HCT116 (cell line): ENCODE measurements around the gene DLG2. TPM values are rescaled to one million over a fixed set of nuclear protein-coding genes. Genes with fewer than 3 reads are reported as not detected.

Experiments used
- ATAC-seq: fragments of 200-7000 bp; cut with Tn5 transposase; 2 replicates; pipeline ENCODE4 v1.9.1; 2020; ENCODE audit warnings: mild to moderate bottlenecking, moderate library complexity
- BruUV-seq: library from RNA; stranded (reverse); fragments of 400-500 nt; replicated peaks from 2 replicates; lab custom pipeline; 2021; lab: Mats Ljungman, UMichigan
- CTCF ChIA-PET: fragments of 300-600 bp; sonication (Branson Sonifier 250); formaldehyde crosslinking; loops from one replicate; lab custom pipeline; 2021; ENCODE audit warnings: antibody characterized with exemption; lab: Charles Lee
- POLR2A ChIA-PET: fragments of 300-600, 350-600 bp; sonication (Branson Sonifier 250); formaldehyde crosslinking; loops from one replicate; lab custom pipeline; 2021; ENCODE audit warnings: antibody characterized with exemption; lab: Charles Lee
- RAD21 ChIA-PET, 2 experiments: fragments of 300-600 bp; sonication (Branson Sonifier 250); formaldehyde crosslinking; loops; one replicate each; lab custom pipeline; 2023; ENCODE audit warnings: low total read pairs in 2 of 2; ENCODE audit not compliant: uncharacterized antibody in 2 of 2, unreplicated experiment in 2 of 2, low non-redundant PET in 1 of 2; lab: Charles Lee
- DNase-seq: peaks from one replicate; pipeline ENCODE4 v3.0.0-alpha.2; 2010; ENCODE audit warnings: low read depth, low spot score
- H2AFZ ChIP-seq: fragments of 200-600 bp; shearing (Covaris generic), sonication (generic); 2 replicates; pipeline ENCODE4 v1.6.1; 2017; ENCODE audit warnings: low read depth, mixed run types, mixed read lengths, antibody characterized with exemption, low read length; ENCODE audit not compliant: poor library complexity, severe bottlenecking
- H3K27ac ChIP-seq: 2 replicates; pipeline ENCODE4 v1.5.1; 2012; ENCODE audit warnings: low read depth, low read length
- H3K27me3 ChIP-seq: fragments of 200-600 bp; sonication (generic); 2 replicates; pipeline ENCODE4 v1.6.1; 2016; ENCODE audit warnings: mixed run types, low read length, mixed read lengths; ENCODE audit not compliant: insufficient read depth
- H3K36me3 ChIP-seq, 2 experiments: fragments of 200-500 bp in 1 of 2; fragments of 200-600 bp in 1 of 2; sonication (Bioruptor generic) in 1 of 2; sonication (generic) in 1 of 2; 2 replicates each; pipeline versions ENCODE4 v1.5.1 to v1.6.1; 2014 to 2016; ENCODE audit warnings: low read length in 2 of 2, inconsistent platforms in 1 of 2, mixed read lengths in 1 of 2, mixed run types in 1 of 2; ENCODE audit not compliant: insufficient read depth in 2 of 2, control insufficient read depth in 1 of 2
- H3K4me1 ChIP-seq, 2 experiments: fragments of 200-600 bp in 1 of 2; sonication (generic) in 1 of 2; 2 replicates each; pipeline versions ENCODE4 v1.5.1 to v1.6.1; 2012 to 2017; ENCODE audit warnings: low read length in 2 of 2, inconsistent platforms in 1 of 2, mild to moderate bottlenecking in 1 of 2, mixed read lengths in 1 of 2, mixed run types in 1 of 2, moderate library complexity in 1 of 2; ENCODE audit not compliant: insufficient read depth in 2 of 2, control insufficient read depth in 1 of 2
- H3K4me2 ChIP-seq: fragments of 200-600 bp; sonication (generic); 2 replicates; pipeline ENCODE4 v1.6.1; 2017; ENCODE audit warnings: mixed run types, low read length, mixed read lengths
- H3K4me3 ChIP-seq, 2 experiments: fragments of 200-600 bp in 1 of 2; sonication (generic) in 1 of 2; replicated peaks in 1 of 2; 2 replicates each; pipeline ENCODE4 v1.5.1; 2011 to 2016; ENCODE audit warnings: low read length in 2 of 2, control low read depth in 1 of 2, low read depth in 1 of 2, mild to moderate bottlenecking in 1 of 2, mixed read lengths in 1 of 2, mixed run types in 1 of 2
- H3K79me2 ChIP-seq: fragments of 200-600 bp; sonication (generic); 2 replicates; pipeline ENCODE4 v1.6.1; 2017; ENCODE audit warnings: mild to moderate bottlenecking, mixed run types, low read length, moderate library complexity, mixed read lengths; ENCODE audit not compliant: insufficient read depth
- H3K9ac ChIP-seq: fragments of 200-600 bp; sonication (generic); 2 replicates; pipeline ENCODE4 v1.6.1; 2016; ENCODE audit warnings: low read length, mixed read lengths
- H3K9me2 ChIP-seq: fragments of 200-600 bp; sonication (generic), shearing (Covaris generic); 2 replicates; pipeline ENCODE4 v1.6.1; 2017; ENCODE audit warnings: mixed run types, mild to moderate bottlenecking, moderate library complexity; ENCODE audit not compliant: insufficient read depth
- H3K9me3 ChIP-seq, 2 experiments: fragments of 200-500 bp in 1 of 2; fragments of 200-600 bp in 1 of 2; sonication (Bioruptor generic) in 1 of 2; sonication (generic) in 1 of 2; 2 replicates each; pipeline ENCODE4 v1.6.1; 2014 to 2017; ENCODE audit warnings: low read length in 2 of 2, mixed read lengths in 2 of 2, inconsistent platforms in 1 of 2, low read depth in 1 of 2, mild to moderate bottlenecking in 1 of 2, mixed run types in 1 of 2, moderate library complexity in 1 of 2; ENCODE audit not compliant: control insufficient read depth in 1 of 2, insufficient read depth in 1 of 2
- H4K20me1 ChIP-seq: fragments of 200-600 bp; sonication (generic), shearing (Covaris generic); 2 replicates; pipeline ENCODE4 v1.6.1; 2017; ENCODE audit warnings: mixed run types, mild to moderate bottlenecking, moderate library complexity; ENCODE audit not compliant: insufficient read depth
- CBX3 ChIP-seq: IDR thresholded peaks from 2 replicates; pipeline ENCODE4 v1.6.1; 2012; ENCODE audit warnings: low read depth
- CEBPB ChIP-seq: IDR thresholded peaks from 2 replicates; pipeline ENCODE4 v1.6.1; 2012; ENCODE audit warnings: low read depth
- EGR1 ChIP-seq: IDR thresholded peaks from 2 replicates; pipeline ENCODE4 v1.6.1; 2012; ENCODE audit warnings: low read depth
- ELF1 ChIP-seq: IDR thresholded peaks from 2 replicates; pipeline ENCODE4 v1.6.1; 2012; ENCODE audit warnings: low read depth, borderline replicate concordance
- EZH2 ChIP-seq: fragments of 200-600 bp; sonication (generic); IDR thresholded peaks from 2 replicates; pipeline ENCODE4 v1.6.1; 2017; ENCODE audit warnings: antibody characterized with exemption, mixed run types
- EZH2phosphoT487 ChIP-seq: fragments of 200-600 bp; IDR thresholded peaks from 2 replicates; pipeline ENCODE4 v1.6.1; 2018; ENCODE audit warnings: antibody characterized with exemption, borderline replicate concordance
- FOSL1 ChIP-seq: IDR thresholded peaks from 2 replicates; pipeline ENCODE4 v1.6.1; 2012; ENCODE audit warnings: low read depth
- JUND ChIP-seq: IDR thresholded peaks from 2 replicates; pipeline ENCODE4 v1.6.1; 2012
- POLR2A ChIP-seq: IDR thresholded peaks from 2 replicates; pipeline ENCODE4 v1.7.0; 2011; ENCODE audit warnings: borderline replicate concordance; ENCODE audit not compliant: insufficient read depth, insufficient read length; ENCODE audit errors: extremely low read depth
- TCF7L2 ChIP-seq: IDR thresholded peaks from 2 replicates; pipeline ENCODE4 v1.7.0; 2011; ENCODE audit warnings: borderline replicate concordance, inconsistent platforms; ENCODE audit not compliant: insufficient read depth, insufficient read length; ENCODE audit errors: extremely low read depth
- YY1 ChIP-seq: IDR thresholded peaks from 2 replicates; pipeline ENCODE4 v1.6.1; 2011; ENCODE audit warnings: low read length, low read depth, moderate library complexity, mild to moderate bottlenecking; ENCODE audit not compliant: insufficient replicate concordance; ENCODE audit errors: extremely low read depth
- ZFX ChIP-seq: fragments of 450-650 bp; IDR thresholded peaks from 2 replicates; pipeline ENCODE4 v1.6.1; 2017
- ZNF274 ChIP-seq: fragments of 200-500 bp; sonication (Bioruptor generic); IDR thresholded peaks from 2 replicates; pipeline ENCODE4 v1.6.1; 2014; ENCODE audit warnings: mild to moderate bottlenecking, low read depth, low read length, inconsistent platforms
- intact Hi-C: fragments of 100-400 bp; cut with micrococcal nuclease; formaldehyde crosslinking; loops from 2 replicates; pipeline ENCODE4 v1.10.0; 2022
- total RNA-seq: library from RNA; stranded (reverse); gene quantifications from one replicate; pipeline ENCODE4 v1.2.1, GENCODE V29; 2021; ENCODE audit not compliant: unreplicated experiment
- TF ChIP-seq, protein P1 (sequence below): IDR thresholded peaks from 2 replicates; pipeline ENCODE4 v1.6.1; 2011; ENCODE audit warnings: mild to moderate bottlenecking, low read length, moderate library complexity; ENCODE audit not compliant: insufficient replicate concordance; ENCODE audit errors: extremely low read depth
- TF ChIP-seq, protein P2 (sequence below): IDR thresholded peaks from 2 replicates; pipeline ENCODE4 v1.6.1; 2012; ENCODE audit warnings: low read depth
- TF ChIP-seq, protein P3 (sequence below): IDR thresholded peaks from 2 replicates; pipeline ENCODE4 v1.6.1; 2012

DLG2 gene
- total RNA-seq, 1 experiment from 2014 or later = 2.4 TPM

DNA sequence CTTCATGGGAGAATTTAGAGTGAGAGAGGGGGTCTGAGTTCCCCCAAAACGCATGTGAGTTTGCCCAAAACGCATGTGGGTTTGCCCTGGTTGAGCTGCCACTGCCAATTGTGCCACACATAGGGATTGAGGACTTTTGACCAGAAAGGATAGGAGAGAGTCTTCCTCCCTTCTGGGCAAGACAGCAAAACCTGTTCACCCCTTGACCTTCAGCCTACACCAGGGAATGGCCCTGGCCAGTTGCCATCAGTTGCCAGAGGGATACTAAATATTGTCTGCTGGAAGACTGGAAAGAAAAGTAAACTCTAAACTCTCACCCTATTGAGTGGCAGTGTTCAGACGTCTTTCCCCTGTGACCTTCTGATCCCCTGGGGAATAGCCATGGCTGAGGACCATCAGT is 363.8 kb downstream of the DLG2 start (continued):
- TF ChIP-seq, protein P1, sequence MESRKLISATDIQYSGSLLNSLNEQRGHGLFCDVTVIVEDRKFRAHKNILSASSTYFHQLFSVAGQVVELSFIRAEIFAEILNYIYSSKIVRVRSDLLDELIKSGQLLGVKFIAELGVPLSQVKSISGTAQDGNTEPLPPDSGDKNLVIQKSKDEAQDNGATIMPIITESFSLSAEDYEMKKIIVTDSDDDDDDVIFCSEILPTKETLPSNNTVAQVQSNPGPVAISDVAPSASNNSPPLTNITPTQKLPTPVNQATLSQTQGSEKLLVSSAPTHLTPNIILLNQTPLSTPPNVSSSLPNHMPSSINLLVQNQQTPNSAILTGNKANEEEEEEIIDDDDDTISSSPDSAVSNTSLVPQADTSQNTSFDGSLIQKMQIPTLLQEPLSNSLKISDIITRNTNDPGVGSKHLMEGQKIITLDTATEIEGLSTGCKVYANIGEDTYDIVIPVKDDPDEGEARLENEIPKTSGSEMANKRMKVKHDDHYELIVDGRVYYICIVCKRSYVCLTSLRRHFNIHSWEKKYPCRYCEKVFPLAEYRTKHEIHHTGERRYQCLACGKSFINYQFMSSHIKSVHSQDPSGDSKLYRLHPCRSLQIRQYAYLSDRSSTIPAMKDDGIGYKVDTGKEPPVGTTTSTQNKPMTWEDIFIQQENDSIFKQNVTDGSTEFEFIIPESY = no peak
- TF ChIP-seq CBX3 (no peak), ZFX (no peak)

DNA sequence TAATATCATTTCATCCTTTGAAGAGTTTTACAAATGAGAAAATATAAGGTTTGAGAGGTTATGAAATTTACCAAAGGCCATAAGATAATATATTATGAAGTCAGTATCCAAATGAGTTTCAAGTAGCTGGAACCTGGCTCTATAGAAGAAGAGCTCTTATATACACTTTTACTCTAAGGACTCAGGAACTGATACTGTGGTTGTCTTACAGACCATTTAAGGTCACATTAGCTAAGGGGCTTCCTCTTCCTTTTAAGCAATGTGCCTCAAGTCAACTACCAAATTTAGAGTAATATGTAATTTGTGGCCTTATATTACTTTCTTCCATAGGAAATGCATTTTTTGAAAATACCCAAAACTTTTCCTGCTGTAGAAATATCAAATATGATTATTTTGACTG is 369.3 kb downstream of the DLG2 start:
- no peak for DNase-seq
- no peaks in the 10 kb centered on the region for H3K9me2 ChIP-seq
- no peaks in the 10 kb centered on the region for H3K27me3 ChIP-seq
- no peak overlapping the region for H3K9ac ChIP-seq
- POLR2A ChIA-PET = no interaction called here
- H3K4me1 ChIP-seq = no peaks in the 10 kb centered on the region
- no peak overlapping the region for H2AFZ ChIP-seq
- H4K20me1 ChIP-seq = no peaks in the 10 kb centered on the region
- no peaks in the 10 kb centered on the region for H3K9me3 ChIP-seq
- H3K27ac ChIP-seq = no peak overlapping the region
- H3K36me3 ChIP-seq = no peaks in the 10 kb centered on the region
- no TSS peak for BruUV-seq
- ATAC-seq = no peak
- no peak overlapping the region for H3K4me3 ChIP-seq
- intact Hi-C loops = no loop called here
- no peaks in the 10 kb centered on the region for H3K79me2 ChIP-seq
- TF ChIP-seq JUND (no peak), CBX3 (no peak), YY1 (no peak), EZH2phosphoT487 (no peak), ZNF274 (no peak), ELF1 (no peak), CEBPB (no peak), POLR2A (no peak), TCF7L2 (no peak), EGR1 (no peak), EZH2 (no peak), FOSL1 (no peak)
- TF ChIP-seq, protein P2, sequence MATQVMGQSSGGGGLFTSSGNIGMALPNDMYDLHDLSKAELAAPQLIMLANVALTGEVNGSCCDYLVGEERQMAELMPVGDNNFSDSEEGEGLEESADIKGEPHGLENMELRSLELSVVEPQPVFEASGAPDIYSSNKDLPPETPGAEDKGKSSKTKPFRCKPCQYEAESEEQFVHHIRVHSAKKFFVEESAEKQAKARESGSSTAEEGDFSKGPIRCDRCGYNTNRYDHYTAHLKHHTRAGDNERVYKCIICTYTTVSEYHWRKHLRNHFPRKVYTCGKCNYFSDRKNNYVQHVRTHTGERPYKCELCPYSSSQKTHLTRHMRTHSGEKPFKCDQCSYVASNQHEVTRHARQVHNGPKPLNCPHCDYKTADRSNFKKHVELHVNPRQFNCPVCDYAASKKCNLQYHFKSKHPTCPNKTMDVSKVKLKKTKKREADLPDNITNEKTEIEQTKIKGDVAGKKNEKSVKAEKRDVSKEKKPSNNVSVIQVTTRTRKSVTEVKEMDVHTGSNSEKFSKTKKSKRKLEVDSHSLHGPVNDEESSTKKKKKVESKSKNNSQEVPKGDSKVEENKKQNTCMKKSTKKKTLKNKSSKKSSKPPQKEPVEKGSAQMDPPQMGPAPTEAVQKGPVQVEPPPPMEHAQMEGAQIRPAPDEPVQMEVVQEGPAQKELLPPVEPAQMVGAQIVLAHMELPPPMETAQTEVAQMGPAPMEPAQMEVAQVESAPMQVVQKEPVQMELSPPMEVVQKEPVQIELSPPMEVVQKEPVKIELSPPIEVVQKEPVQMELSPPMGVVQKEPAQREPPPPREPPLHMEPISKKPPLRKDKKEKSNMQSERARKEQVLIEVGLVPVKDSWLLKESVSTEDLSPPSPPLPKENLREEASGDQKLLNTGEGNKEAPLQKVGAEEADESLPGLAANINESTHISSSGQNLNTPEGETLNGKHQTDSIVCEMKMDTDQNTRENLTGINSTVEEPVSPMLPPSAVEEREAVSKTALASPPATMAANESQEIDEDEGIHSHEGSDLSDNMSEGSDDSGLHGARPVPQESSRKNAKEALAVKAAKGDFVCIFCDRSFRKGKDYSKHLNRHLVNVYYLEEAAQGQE = no peak
- TF ChIP-seq, protein P3, sequence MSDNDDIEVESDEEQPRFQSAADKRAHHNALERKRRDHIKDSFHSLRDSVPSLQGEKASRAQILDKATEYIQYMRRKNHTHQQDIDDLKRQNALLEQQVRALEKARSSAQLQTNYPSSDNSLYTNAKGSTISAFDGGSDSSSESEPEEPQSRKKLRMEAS = no peak
- TF ChIP-seq, protein P1 = no peak
- no peak overlapping the region for H3K4me2 ChIP-seq
- RAD21 ChIA-PET = no interaction called here
- CTCF ChIA-PET = no interaction called here
